ENCODE results near the gene SDK2. TPM values are rescaled to one million over a fixed set of nuclear protein-coding genes. Genes with fewer than 3 reads are reported as not detected.

The SDK2 gene
- total and polyA plus RNA-seq, 2 experiments from 2014 or later: 0.59 to 1.2 TPM

- H4K20me1 ChIP-seq (ENCODE audit: insufficient read depth, poor library complexity, severe bottlenecking): no peaks in the 10 kb centered on the region
- H3K27me3 ChIP-seq: no peaks in the 10 kb centered on the region
- DNase-seq (ENCODE audit: low spot score): no peak
- H3K79me2 ChIP-seq: no peaks in the 10 kb centered on the region
- no peaks in the 10 kb centered on the region for H3K4me1 ChIP-seq (ENCODE audit: insufficient read depth)
- no peaks in the 10 kb centered on the region for H3K36me3 ChIP-seq (replicated peaks; ENCODE audit: insufficient read depth, low read depth)
- WGBS (ENCODE audit: low lambda C conversion rate, missing lambda C conversion rate): 82% methylated on average over 4 of the region's 4 CpGs
- no peak overlapping the region for H3K27ac ChIP-seq
- no peak overlapping the region for H3K4me2 ChIP-seq
- H3K9me3 ChIP-seq (ENCODE audit: low read depth): no peaks in the 10 kb centered on the region
- no peaks in the 10 kb centered on the region for H3K9me2 ChIP-seq (replicated peaks; ENCODE audit: insufficient read depth)
- TF ChIP-seq CTCF (IDR thresholded peaks at IDR 0.05; ENCODE audit: poor library complexity) (no peak), EZH2 (IDR thresholded peaks at IDR 0.05; ENCODE audit: borderline replicate concordance) (no peak), EZH2phosphoT487 (IDR thresholded peaks at IDR 0.05; ENCODE audit: low read depth, severe bottlenecking, unreplicated experiment) (no peak)
- H2AFZ ChIP-seq: no peak overlapping the region
- no peak overlapping the region for H3K4me3 ChIP-seq
Measured at GRCh38 chr17:73679476-73679875, 35.2 kb upstream of the SDK2 start.

- H3K4me3 ChIP-seq: no peak overlapping the region
- H2AFZ ChIP-seq: no peak overlapping the region
- H3K4me1 ChIP-seq (ENCODE audit: insufficient read depth): no peaks in the 10 kb centered on the region
- H3K9me3 ChIP-seq (ENCODE audit: low read depth): no peaks in the 10 kb centered on the region
- H4K20me1 ChIP-seq (ENCODE audit: insufficient read depth, poor library complexity, severe bottlenecking): no peaks in the 10 kb centered on the region
- WGBS (ENCODE audit: low lambda C conversion rate, missing lambda C conversion rate): 85% methylated on average over 7 of the region's 7 CpGs
- H3K9me2 ChIP-seq (replicated peaks; ENCODE audit: insufficient read depth): no peaks in the 10 kb centered on the region
- no peaks in the 10 kb centered on the region for H3K79me2 ChIP-seq
- no peak overlapping the region for H3K4me2 ChIP-seq
- DNase-seq (ENCODE audit: low spot score): no peak
- TF ChIP-seq EZH2phosphoT487 (IDR thresholded peaks at IDR 0.05; ENCODE audit: low read depth, severe bottlenecking, unreplicated experiment) (no peak), EZH2 (IDR thresholded peaks at IDR 0.05; ENCODE audit: borderline replicate concordance) (no peak)
- H3K27me3 ChIP-seq: peaks cover 3% of the 10 kb centered on the region
- no peaks in the 10 kb centered on the region for H3K36me3 ChIP-seq (replicated peaks; ENCODE audit: insufficient read depth, low read depth)
- no peak overlapping the region for H3K27ac ChIP-seq
Measured at GRCh38 chr17:73678999-73679398, 34.8 kb upstream of the SDK2 start.

- H4K20me1 ChIP-seq (ENCODE audit: insufficient read depth, poor library complexity, severe bottlenecking): no peaks in the 10 kb centered on the region
- no peak overlapping the region for H2AFZ ChIP-seq
- H3K79me2 ChIP-seq: no peaks in the 10 kb centered on the region
- no peaks in the 10 kb centered on the region for H3K9me2 ChIP-seq (replicated peaks; ENCODE audit: insufficient read depth)
- H3K9me3 ChIP-seq (ENCODE audit: low read depth): no peaks in the 10 kb centered on the region
- TF ChIP-seq CTCF (IDR thresholded peaks at IDR 0.05; ENCODE audit: poor library complexity): no peak
- TF ChIP-seq EZH2phosphoT487 (IDR thresholded peaks at IDR 0.05; ENCODE audit: low read depth, severe bottlenecking, unreplicated experiment): no peak
- no peak for TF ChIP-seq EZH2 (IDR thresholded peaks at IDR 0.05; ENCODE audit: borderline replicate concordance)
- no peaks in the 10 kb centered on the region for H3K4me1 ChIP-seq (ENCODE audit: insufficient read depth)
- H3K27me3 ChIP-seq: peaks cover 4% of the 10 kb centered on the region
- no peak overlapping the region for H3K27ac ChIP-seq
- H3K36me3 ChIP-seq (replicated peaks; ENCODE audit: insufficient read depth, low read depth): no peaks in the 10 kb centered on the region
- 93% methylated on average over 3 of the region's 3 CpGs for WGBS (ENCODE audit: low lambda C conversion rate, missing lambda C conversion rate)
- no peak overlapping the region for H3K4me2 ChIP-seq
- DNase-seq (ENCODE audit: low spot score): no peak
- no peak overlapping the region for H3K4me3 ChIP-seq
Measured at GRCh38 chr17:73669771-73670170, 25.5 kb upstream of the SDK2 start.

GRCh38 chr17:73667181-73667959 lies 23.1 kb upstream of the SDK2 start:
- H2AFZ ChIP-seq: no peak overlapping the region
- H3K27ac ChIP-seq: no peak overlapping the region
- H4K20me1 ChIP-seq (ENCODE audit: insufficient read depth, poor library complexity, severe bottlenecking): no peaks in the 10 kb centered on the region
- WGBS (ENCODE audit: low lambda C conversion rate, missing lambda C conversion rate): 65% methylated on average over 9 of the region's 9 CpGs
- no peaks in the 10 kb centered on the region for H3K4me1 ChIP-seq (ENCODE audit: insufficient read depth)
- no peaks in the 10 kb centered on the region for H3K79me2 ChIP-seq
- H3K9me3 ChIP-seq (ENCODE audit: low read depth): no peaks in the 10 kb centered on the region
- TF ChIP-seq CTCF (IDR thresholded peaks at IDR 0.05; ENCODE audit: poor library complexity): no peak
- TF ChIP-seq EZH2 (IDR thresholded peaks at IDR 0.05; ENCODE audit: borderline replicate concordance): no peak
- TF ChIP-seq EZH2phosphoT487 (IDR thresholded peaks at IDR 0.05; ENCODE audit: low read depth, severe bottlenecking, unreplicated experiment): no peak
- no peak overlapping the region for H3K4me2 ChIP-seq
- H3K4me3 ChIP-seq: no peak overlapping the region
- no peaks in the 10 kb centered on the region for H3K9me2 ChIP-seq (replicated peaks; ENCODE audit: insufficient read depth)
- H3K36me3 ChIP-seq (replicated peaks; ENCODE audit: insufficient read depth, low read depth): no peaks in the 10 kb centered on the region
- no peak for DNase-seq (ENCODE audit: low spot score)
- no peaks in the 10 kb centered on the region for H3K27me3 ChIP-seq

Data from hepatocyte (in vitro differentiated cells).